ENCODE data around the gene PLCG2.
A peak's percentile ranks its signal among the peaks of the same experiment; 100 is the strongest.
"Not testable (repeated sequence)": the region's sequence is repeated elsewhere in the genome, so short reads cannot be mapped to it uniquely, and the experiment has no call there.

Gene PLCG2

GRCh38 chr16:81848306-81848853, 69.3 kb downstream of the PLCG2 start:
- no peak for DNase-seq

DNA sequence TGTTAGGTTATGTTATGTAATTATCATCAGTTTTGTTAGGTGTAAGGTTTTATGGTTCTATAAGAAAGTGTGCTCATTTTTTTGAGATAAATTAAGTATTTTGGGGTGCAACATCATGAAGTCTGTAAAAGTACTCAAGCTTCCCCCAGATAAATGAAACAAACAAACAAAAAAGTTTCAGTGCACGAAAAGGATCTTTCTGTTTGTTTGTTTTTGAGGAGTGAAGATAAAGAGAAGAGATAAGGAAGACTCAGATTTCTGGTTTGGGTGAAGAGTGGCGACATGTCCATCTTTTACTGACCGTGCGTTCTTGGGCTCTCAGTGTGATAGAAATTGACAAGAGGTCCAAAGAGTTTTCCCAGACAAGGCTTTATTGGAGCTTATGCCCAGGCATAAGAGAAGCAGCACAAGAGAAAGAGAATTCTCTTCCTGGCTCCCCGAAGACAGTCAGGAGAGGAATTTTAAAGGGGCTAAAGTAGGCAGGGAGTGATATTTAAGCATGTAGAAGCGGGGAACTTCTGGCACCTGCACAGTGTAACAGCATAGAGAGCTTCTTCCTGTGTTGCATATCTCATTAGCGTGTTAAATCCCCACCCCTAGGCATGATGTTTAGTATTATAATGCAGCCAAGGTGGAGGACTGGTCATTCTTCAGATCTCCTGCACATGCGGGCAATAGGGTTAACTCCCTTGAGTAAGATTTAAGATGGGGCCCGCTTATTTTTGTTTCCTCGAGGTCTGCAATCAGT, 71.3 kb downstream of the PLCG2 start:
- DNase-seq: no peak

DNA sequence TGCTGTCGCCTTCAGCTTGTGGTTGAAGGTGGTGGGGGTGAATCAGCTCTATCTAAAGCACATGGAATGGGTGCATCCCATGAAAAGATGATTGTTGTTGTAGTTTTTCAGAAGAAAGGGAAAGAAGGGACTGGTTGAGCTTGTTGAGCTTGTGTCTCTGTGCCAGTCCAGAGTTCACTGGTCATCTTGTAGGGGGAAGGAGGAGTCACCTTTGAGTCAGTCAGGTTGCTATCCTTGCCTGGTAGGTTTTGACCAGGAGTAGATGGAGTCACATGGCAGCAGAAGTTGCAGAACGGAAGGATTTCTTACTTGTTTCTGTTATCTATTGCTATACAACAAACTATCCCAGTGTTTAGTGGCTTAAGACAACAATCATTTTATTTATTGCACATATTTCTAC, 73.3 kb downstream of the PLCG2 start:
- DNase-seq: no peak

GRCh38 chr16:81855552-81856153, 76.6 kb downstream of the PLCG2 start:
- DNase-seq: no peak

- DNase-seq: no peak
These were observed 81.5 kb downstream of the PLCG2 start for GRCh38 chr16:81860287-81861266.

GRCh38 chr16:81861503-81861902, 82.4 kb downstream of the PLCG2 start:
- no peak for DNase-seq

GRCh38 chr16:81861915-81862314, 82.8 kb downstream of the PLCG2 start:
- DNase-seq: no peak

GRCh38 chr16:81863630-81864352, 84.7 kb downstream of the PLCG2 start:
- peak in 1 of 4 experiments; percentile 20 for DNase-seq

DNA sequence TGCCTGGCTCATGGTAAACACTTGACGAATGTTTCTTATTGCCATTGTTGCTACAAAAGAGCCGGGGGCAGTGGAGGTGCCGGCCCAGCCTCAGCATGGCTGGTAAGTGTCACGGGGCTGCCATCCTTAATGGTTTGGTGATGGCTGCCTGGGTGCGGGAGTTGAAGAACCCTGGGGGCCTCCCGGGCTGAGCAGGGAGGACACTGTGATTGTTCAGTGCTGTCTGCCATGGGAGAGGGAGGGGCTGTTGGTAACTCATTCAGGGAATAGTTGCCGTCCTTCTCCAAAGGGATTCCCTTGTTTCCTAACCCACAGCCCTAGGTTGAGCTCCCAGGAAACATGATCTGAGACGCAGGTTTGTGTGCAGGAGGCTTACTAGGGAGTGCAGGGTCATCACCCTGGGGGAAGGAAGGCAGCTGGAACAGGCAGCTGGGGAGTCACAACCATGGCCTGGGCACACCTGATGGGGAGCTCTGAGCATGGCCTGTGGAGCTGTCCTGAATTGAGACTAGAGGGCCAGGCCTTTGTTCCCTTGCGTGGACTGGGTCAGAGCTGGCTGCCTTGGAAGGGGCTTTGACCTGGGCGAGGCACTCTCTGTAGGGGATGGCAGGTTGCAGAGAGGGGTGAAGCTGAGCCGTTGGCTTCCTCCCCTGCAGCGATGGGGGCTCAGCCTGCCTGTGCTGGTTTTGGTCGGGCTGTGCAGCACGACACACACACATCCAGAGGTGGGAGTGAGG, 85.7 kb downstream of the PLCG2 start:
- no peak for DNase-seq

GRCh38 chr16:81866820-81867440, 87.8 kb downstream of the PLCG2 start:
- peak; percentile 52 to 77 (median 60) for DNase-seq

DNA sequence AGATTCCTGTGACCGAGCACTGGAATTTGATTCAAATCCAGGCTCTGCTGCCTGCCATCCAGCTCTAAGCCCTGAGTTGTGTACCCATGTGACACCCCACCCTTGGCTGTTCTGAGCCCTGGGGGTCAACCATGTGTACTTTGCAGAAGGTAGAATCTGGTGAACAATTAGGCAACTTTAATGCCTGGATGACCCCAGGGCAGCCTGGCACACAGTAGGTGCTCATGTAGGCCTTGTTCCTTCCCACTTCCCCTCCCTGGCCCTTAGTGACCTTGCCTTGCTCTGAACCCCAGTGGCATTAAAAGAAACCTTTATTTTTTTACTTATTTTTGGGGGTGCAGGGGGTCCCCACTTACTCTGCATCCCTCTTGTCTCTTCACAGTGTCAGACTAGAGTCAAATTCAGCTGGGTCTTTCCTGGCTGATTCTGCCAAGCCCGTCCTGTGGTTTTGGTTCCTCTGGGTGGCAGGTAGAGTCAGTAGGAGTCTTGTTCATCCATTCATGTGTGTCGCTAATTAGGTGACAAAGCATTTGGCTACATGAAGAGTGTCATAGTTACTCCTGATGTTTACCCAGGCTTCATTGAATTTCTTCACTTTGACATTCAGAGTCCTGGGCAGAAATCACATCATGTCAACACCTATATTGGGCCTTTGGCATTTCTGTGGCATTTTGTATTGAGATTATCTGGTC, 89.1 kb downstream of the PLCG2 start:
- DNase-seq: peak in 1 of 4 experiments; percentile 15

GRCh38 chr16:81869326-81869725, 90.2 kb downstream of the PLCG2 start:
- DNase-seq: no peak

- peak in 2 of 4 experiments; percentile 7 to 26 for DNase-seq
These were observed 94.1 kb downstream of the PLCG2 start for GRCh38 chr16:81873206-81873605.

DNA sequence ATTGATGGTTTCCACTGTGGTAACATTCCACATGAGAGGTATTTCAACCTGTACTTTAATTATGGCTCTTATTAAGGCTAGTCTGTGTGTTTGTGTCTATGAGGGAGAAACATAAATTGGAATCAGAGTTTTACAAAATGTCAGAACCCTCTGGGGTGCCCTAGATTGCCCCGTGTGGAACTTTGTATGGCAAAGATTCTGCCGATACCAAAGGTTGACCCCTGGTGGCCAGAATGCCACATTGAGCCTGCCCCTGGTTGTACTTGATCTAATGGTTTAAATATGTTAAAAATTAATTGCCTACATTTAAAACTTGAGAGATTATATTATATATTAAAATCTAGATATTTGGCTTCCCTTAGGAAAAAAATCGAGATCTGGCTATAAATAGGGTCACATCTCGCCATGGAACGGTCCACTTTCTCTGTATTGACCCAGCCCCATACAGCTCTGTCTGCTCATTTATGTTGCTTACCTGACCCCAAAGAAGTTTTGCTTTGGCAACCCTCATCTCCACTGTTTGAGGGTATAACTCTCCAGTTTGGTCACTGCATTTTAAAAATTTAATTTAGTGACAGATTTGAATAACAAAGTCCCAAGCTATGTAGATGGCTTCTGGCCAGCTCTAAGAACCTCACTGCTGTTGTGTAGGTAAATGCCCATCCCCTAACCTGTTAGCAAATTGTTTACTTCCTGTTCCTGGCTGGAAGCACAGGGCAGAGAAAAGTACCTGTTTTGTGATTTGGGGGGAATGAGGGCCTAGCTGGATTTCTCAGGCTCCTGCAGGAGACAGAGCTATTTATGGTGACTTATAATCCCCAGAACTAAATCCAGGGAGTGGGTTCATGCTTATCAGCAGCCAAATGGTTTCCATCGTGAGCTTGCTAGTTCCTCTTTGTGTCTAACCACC, 95.0 kb downstream of the PLCG2 start:
- DNase-seq: peak; percentile 75 to 85 (median 82)

GRCh38 chr16:81875461-81875860, 96.4 kb downstream of the PLCG2 start:
- DNase-seq: no peak

DNA sequence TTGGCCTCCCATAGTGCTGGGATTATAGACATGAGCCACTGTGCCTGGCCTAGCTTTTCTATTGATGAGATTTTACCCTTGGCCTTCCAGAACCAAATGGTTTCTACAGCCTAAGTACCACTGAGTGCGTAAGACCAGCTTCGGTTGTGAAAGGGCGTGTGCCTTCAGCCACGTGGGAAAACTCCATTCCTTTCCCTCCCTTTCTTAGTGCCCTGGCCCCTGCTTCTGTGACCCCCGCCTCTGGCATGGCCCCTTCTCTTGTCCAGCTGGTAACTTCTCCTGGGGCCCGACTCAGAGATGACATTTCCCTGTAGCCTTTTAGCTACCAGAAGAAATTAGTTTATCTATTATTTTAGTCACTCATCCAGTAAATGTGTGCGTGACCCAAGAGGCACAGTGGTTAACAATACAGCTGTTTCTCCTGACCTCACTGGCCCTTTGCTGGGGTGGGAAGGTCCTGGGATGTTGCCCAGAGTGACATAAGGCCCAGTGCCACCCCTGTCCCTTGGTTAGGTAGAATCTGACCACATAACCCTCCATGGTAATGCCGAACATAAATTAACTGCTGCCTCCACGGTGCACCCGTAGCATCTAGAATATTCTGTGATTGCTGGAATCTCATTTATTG, 97.3 kb downstream of the PLCG2 start:
- no peak for DNase-seq

DNA sequence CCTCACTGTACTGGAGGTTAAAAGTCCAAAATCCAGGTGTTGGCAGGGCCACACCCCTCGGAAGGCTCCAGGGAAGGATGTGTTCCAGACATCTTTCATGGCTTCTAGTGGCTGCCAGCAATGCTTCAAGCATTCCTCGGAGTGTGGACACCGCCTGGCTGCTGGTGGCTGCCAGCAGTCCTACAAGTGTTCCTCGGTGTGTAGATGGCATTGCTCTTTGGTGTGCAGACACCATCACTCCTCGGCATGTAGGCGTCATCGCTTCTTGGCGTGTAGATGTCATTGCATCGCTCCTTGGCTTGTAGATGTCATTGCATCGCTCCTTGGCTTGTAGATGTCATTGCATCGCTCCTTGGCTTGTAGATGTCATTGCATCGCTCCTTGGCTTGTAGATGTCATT, 98.4 kb downstream of the PLCG2 start:
- DNase-seq: not testable (repeated sequence)

- no peak for DNase-seq
These were observed 99.4 kb downstream of the PLCG2 start for GRCh38 chr16:81878529-81878928.

DNA sequence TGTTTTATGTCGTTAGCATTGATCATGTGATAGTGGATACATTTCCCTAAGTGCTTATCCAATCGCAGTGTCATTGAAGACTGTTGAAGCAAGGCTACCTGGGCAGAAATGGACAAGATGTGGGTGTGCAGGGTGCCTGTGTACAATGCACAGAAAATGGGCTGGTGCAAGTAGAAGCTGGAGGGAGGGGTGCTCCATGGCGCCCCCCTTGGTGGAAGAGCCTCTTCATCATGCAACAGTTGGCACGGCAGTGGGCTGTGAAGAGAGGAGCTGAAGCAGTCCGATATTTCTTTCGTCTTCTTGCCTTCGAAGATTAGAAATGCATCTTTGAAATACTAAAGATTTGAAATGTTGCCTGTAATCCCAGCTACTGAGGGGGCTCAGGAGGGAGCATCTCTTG, 100.5 kb downstream of the PLCG2 start:
- DNase-seq: peak; percentile 11 to 26 (median 23)
